ENCODE data around the gene KCNIP2.

- TF ChIP-seq CTCF (IDR thresholded peaks at IDR 0.05): no peak
- TF ChIP-seq POLR2A (IDR thresholded peaks at IDR 0.05): no peak
- TF ChIP-seq EP300 (IDR thresholded peaks at IDR 0.05; ENCODE audit: low read depth): no peak
- no peak for TF ChIP-seq POLR2AphosphoS5 (IDR thresholded peaks at IDR 0.05)
These were observed 31.0 kb downstream of the KCNIP2 start for GRCh38 chr10:101812606-101813005.
